Measurements from ENCODE around the gene RASA2.

Gene RASA2

DNA sequence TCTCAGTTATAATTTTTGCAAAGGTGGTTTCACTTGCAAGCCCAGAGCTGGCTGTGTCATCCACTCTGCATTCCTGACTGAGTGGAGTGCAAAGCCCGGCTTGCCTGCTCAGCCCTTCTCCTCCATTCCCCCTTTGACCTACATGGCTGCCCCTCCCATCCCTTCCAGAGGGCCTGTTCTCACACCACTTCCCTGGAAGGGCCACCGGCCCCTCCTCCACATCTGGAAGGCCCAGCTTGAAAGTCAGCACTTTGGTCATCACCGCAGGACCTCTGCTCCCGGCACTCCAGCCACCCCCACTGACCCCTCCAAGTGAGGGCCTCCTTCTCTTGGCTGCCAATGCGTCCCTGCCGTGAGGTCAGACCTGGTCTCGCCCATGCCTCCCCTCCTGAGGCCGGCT is 177.2 kb downstream of the RASA2 start:
- TF ChIP-seq, protein P1, sequence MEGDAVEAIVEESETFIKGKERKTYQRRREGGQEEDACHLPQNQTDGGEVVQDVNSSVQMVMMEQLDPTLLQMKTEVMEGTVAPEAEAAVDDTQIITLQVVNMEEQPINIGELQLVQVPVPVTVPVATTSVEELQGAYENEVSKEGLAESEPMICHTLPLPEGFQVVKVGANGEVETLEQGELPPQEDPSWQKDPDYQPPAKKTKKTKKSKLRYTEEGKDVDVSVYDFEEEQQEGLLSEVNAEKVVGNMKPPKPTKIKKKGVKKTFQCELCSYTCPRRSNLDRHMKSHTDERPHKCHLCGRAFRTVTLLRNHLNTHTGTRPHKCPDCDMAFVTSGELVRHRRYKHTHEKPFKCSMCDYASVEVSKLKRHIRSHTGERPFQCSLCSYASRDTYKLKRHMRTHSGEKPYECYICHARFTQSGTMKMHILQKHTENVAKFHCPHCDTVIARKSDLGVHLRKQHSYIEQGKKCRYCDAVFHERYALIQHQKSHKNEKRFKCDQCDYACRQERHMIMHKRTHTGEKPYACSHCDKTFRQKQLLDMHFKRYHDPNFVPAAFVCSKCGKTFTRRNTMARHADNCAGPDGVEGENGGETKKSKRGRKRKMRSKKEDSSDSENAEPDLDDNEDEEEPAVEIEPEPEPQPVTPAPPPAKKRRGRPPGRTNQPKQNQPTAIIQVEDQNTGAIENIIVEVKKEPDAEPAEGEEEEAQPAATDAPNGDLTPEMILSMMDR (IDR thresholded peaks at IDR 0.05) = no peak
- TF ChIP-seq ZFX (IDR thresholded peaks at IDR 0.05; ENCODE audit: borderline replicate concordance) = no peak
- no peak overlapping the region for H3K27ac ChIP-seq

Data from 22Rv1 (cell line).